ENCODE results near the gene COL4A2. TPM values are rescaled to one million over a fixed set of nuclear protein-coding genes. Genes with fewer than 3 reads are reported as not detected.
A peak's percentile ranks its signal among the peaks of the same experiment; 100 is the strongest.

The COL4A2 gene
- total RNA-seq, 1 donor from 2014 or later, result 273 TPM

- H3K9me3 ChIP-seq, result no peaks in the 10 kb centered on the region
- H3K4me1 ChIP-seq, result peaks cover 18% of the 10 kb centered on the region
- DNase-seq (no peak), ATAC-seq (no peak)
- no peak overlapping the region for H3K27ac ChIP-seq
- no peaks in the 10 kb centered on the region for H3K27me3 ChIP-seq
- TF ChIP-seq CTCF (IDR thresholded peaks at IDR 0.05), result no peak
- no peak overlapping the region for H3K4me3 ChIP-seq
- intact Hi-C loops (cut with DNase I), result no loop called here
- H3K36me3 ChIP-seq, result peaks cover 3% of the 10 kb centered on the region
Observed at GRCh38 chr13:110291286-110291685, 15.8 kb upstream of the COL4A2 start.

GRCh38 chr13:110293037-110293436 lies 14.0 kb upstream of the COL4A2 start:
- Histone ChIP-seq H3K27me3 (no peaks in the 10 kb centered on the region), H3K27ac (no peak overlapping the region), H3K4me3 (no peak overlapping the region), H3K36me3 (peaks cover 3% of the 10 kb centered on the region), H3K9me3 (no peaks in the 10 kb centered on the region), H3K4me1 (peaks cover 22% of the 10 kb centered on the region)
- no peak for TF ChIP-seq CTCF (IDR thresholded peaks at IDR 0.05)
- intact Hi-C loops (cut with DNase I), result no loop called here
- DNase-seq (no peak), ATAC-seq (no peak)

- ATAC-seq (no peak), DNase-seq (no peak)
- Histone ChIP-seq H3K9me3 (no peaks in the 10 kb centered on the region), H3K4me1 (peaks cover 26% of the 10 kb centered on the region), H3K4me3 (no peak overlapping the region), H3K27ac (peak overlapping the region; percentile 21), H3K27me3 (no peaks in the 10 kb centered on the region), H3K36me3 (peaks cover 3% of the 10 kb centered on the region)
- TF ChIP-seq CTCF (IDR thresholded peaks at IDR 0.05), result no peak
- intact Hi-C loops (cut with DNase I), result no loop called here
Observed at GRCh38 chr13:110293649-110294048, 13.4 kb upstream of the COL4A2 start.

GRCh38 chr13:110294146-110294545 lies 12.9 kb upstream of the COL4A2 start:
- no peak for TF ChIP-seq CTCF (IDR thresholded peaks at IDR 0.05)
- ATAC-seq (no peak), DNase-seq (no peak)
- Histone ChIP-seq H3K27ac (peak overlapping the region; percentile 21), H3K9me3 (no peaks in the 10 kb centered on the region), H3K27me3 (no peaks in the 10 kb centered on the region), H3K4me1 (peaks cover 31% of the 10 kb centered on the region), H3K36me3 (peaks cover under 1% of the 10 kb centered on the region), H3K4me3 (no peak overlapping the region)
- intact Hi-C loops (cut with DNase I), result no loop called here

GRCh38 chr13:110294622-110295021 lies 12.5 kb upstream of the COL4A2 start:
- no peak for TF ChIP-seq CTCF (IDR thresholded peaks at IDR 0.05)
- Histone ChIP-seq H3K4me1 (peaks cover 36% of the 10 kb centered on the region), H3K4me3 (no peak overlapping the region), H3K9me3 (no peaks in the 10 kb centered on the region), H3K36me3 (no peaks in the 10 kb centered on the region), H3K27ac (no peak overlapping the region), H3K27me3 (no peaks in the 10 kb centered on the region)
- ATAC-seq (no peak), DNase-seq (no peak)
- intact Hi-C loops (cut with DNase I), result no loop called here

GRCh38 chr13:110297011-110297410 lies 10.1 kb upstream of the COL4A2 start:
- no peaks in the 10 kb centered on the region for H3K27me3 ChIP-seq
- H3K36me3 ChIP-seq, result no peaks in the 10 kb centered on the region
- peaks cover 52% of the 10 kb centered on the region for H3K4me1 ChIP-seq
- intact Hi-C loops (cut with DNase I), result no loop called here
- H3K9me3 ChIP-seq, result no peaks in the 10 kb centered on the region
- ATAC-seq (no peak), DNase-seq (no peak)
- TF ChIP-seq CTCF (IDR thresholded peaks at IDR 0.05), result no peak
- no peak overlapping the region for H3K4me3 ChIP-seq
- H3K27ac ChIP-seq, result no peak overlapping the region
